Adrenal gland (tissue), 5 donors: ENCODE measurements around the gene MCTP2.

Source experiments
- CTCF ChIP-seq, 6 experiments: fragments of 450-650 bp in 4 of 6; fragments of 200-600 bp in 2 of 6; sonication (generic) in 1 of 6; IDR thresholded peaks; 1 replicate in 5 of 6; 2 replicates in 1 of 6; pipeline versions ENCODE4 v1.5.1 to v1.8.0; 2016 to 2021; ENCODE audit warnings: antibody characterized with exemption in 6 of 6, mild to moderate bottlenecking in 2 of 6, moderate library complexity in 1 of 6
- POLR2A ChIP-seq, 2 donors: fragments of 450-650 bp; IDR thresholded peaks; one replicate each; pipeline ENCODE4 v1.6.1; 2017; ENCODE audit warnings: antibody characterized with exemption in 2 of 2, mild to moderate bottlenecking in 2 of 2, moderate library complexity in 1 of 2
- donor health status: DM: no; HTN: no; CAD: no.

- no peak for TF ChIP-seq CTCF (IDR thresholded peaks at IDR 0.05)
- TF ChIP-seq POLR2A (IDR thresholded peaks at IDR 0.05): no peak
These were observed 121.5 kb downstream of the MCTP2 start for GRCh38 chr15:94352636-94353487.
